Caki2 (cell line): Measurements from ENCODE around the gene CLDN4. TPM values are rescaled to one million over a fixed set of nuclear protein-coding genes. Genes with fewer than 3 reads are reported as not detected.
A peak's percentile ranks its signal among the peaks of the same experiment; 100 is the strongest.

Source experiments
- DNase-seq: peaks from one replicate; pipeline ENCODE4 v3.0.0-alpha.2; 2015; ENCODE audit warnings: low read depth
- in situ Hi-C: cut with HindIII; loops from 2 replicates; pipeline ENCODE4 v1.10.0; 2016; ENCODE audit warnings: low sequenced_read_pairs, low pct_unique_long_range_greater_than_20kb, mixed read lengths
- total RNA-seq: library from RNA; depleted of rRNA; stranded (reverse); fragments of >200 nt; shearing (Covaris generic); gene quantifications from 2 replicates; pipeline ENCODE4 v1.2.3, GENCODE V29; 2014; ENCODE audit warnings: low replicate concordance

Gene CLDN4
- total RNA-seq, 1 experiment from 2014 or later = 414 TPM

DNA sequence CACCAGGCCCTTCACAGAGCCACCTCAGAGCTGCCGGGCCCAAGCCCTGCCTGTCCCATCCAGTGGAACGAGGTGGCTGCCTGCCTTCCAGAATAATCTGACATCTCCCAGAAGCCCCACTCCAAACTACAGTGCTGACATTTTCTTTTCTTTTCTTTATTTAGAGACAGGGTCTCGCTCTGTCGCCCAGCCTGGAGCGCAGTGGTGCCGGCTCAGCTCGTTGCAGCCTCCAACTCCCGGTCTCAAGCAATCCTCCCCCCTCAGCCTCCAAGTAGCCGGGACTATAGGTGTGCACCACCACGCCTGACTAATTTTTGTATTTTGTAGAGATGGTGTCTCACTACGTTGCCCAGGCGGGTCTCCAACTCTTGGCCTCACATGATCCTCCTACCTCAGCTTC, 30.5 kb downstream of the CLDN4 start:
- DNase-seq = no peak
- in situ Hi-C loops = no loop called here

DNA sequence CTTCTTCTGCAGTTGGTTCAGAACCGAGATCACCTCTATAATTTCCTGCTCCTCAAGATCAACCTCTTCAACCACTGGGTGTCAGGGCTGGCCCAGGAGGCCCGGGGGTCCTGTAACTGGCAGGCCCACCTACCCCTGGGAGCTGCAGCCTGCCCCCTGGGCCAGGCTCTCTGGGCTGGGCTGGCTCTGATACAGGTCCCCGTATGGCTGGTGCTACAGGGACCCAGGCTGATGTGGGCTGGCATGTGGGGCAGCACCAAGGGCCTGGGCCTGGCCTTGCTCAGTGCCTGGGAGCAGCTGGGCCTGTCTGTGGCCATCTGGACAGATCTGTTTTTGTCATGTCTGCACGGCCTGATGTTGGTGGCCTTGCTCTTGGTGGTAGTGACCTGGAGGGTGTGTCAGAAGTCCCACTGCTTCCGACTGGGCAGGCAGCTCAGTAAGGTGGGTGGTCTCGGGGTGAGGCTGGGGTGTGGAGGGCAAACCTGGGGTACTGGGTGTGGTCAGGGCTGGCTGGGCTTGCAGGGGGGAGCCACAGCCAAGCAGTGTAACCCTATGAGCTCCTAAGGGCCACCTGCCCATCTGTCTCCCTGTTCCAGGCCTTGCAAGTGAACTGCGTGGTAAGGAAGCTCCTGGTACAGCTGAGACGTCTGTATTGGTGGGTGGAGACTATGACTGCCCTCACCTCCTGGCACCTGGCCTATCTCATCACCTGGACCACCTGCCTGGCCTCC, 34.4 kb downstream of the CLDN4 start:
- DNase-seq = no peak
- in situ Hi-C loops = no loop called here

DNA sequence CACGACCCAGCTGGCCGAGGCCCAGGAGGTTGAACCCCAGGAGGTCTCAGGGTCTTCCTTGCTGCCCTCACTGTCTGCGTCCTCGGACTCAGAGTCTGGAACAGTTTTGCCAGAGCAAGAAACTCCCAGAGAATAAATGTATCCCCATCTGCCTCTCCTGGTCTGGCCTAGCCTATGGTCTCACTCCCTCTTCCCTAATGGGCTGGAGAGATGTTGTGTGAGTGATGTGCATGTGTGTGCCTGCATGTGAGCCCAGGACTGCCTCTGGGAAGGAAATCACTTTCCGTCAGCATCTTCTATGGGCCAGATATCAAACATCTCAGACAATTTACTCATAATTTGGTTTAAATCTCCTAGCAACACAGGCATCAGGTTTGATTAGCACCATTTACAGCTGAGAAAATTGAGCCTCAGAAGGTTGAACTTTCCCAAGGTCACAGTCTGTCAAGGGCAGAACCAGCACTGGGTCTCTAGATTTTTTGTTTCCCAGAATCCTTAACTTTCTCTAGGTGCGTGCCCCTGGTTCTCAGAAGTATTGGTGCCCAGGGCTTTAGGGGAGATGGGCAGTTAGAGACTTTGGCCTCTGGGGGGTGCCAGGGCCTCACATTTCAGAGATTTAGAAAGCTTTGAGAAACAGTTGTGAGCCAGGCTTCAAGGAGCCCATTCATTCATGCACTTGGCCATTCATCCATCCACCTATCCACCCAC, 35.1 kb downstream of the CLDN4 start:
- no peak for DNase-seq
- in situ Hi-C loops = no loop called here

DNA sequence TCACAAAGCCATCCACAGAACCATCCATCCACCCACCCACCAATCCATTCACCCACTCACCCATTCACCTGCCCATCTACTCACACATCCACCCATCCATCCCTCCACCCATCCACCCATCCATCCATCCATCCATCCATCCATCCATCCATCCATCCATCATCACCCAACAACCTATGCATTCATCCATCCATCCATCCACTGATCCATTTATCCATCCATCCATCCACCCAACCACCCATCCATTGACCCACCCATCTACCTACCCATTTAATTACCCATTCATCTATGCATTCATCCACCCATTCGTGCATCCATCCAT, 35.6 kb downstream of the CLDN4 start:
- no peak for DNase-seq
- in situ Hi-C loops = no loop called here

DNA sequence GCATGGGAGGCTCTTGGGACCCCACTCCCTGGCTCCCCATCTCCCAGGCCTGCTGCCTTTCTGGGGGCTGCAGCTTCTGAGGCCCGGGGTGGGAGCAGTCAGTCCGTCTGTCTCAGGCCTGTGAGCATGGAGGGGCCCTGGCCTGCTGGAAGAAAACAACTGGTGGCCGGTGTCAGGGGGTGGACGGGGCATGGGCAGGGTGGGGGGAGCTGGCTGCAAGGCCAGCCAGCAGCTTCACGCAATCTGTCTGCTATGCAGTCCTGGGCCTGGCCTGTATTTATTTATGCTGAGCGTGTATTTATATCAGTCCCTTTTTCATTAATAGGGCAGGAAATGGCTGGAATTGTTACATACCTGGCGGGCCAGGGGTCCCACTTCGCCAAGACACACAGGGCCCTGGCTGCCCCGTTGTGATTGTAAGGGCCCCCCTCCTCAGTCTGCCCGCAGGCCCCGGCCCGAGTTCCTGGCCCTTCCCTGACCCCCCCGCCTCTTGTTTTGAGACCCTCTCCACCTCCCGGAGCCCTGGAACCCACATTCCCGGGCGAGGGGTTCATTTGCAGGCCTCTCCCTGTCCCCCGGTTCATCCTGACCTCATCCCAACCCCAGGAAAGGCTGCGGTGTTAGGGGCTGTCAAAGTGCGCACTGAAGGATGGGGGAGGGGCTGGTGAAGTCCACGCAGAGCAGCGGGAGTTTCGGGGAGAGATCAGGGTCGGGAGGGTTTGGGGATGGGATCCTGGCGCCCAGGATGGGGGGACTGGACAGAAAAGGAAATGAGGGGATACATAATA, 38.4 kb downstream of the CLDN4 start:
- in situ Hi-C loops = no loop called here
- no peak for DNase-seq

DNA sequence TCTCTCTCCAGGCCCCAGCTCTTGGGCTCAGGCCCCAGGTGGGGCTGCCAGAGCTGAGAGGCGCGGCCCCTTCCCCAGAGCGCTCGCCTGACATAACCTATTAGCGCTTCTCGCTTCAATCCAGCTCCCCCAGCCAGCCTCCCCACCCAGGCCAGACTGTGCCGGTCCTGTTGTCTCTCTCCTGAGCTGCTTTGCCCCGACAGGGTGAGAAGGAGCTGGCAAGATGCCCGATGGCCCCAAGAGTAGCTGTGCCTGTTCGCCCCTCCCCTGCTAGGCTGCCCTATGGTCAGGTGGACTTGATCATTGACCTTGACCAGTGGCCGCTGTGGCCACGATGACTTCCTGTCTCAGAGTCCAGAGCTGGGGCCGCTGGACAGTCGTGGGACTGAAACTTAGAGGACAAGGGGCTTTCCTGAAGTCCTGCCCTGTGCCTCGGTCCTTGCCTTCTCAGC, 39.3 kb downstream of the CLDN4 start:
- no peak for DNase-seq
- in situ Hi-C loops = no loop called here

DNA sequence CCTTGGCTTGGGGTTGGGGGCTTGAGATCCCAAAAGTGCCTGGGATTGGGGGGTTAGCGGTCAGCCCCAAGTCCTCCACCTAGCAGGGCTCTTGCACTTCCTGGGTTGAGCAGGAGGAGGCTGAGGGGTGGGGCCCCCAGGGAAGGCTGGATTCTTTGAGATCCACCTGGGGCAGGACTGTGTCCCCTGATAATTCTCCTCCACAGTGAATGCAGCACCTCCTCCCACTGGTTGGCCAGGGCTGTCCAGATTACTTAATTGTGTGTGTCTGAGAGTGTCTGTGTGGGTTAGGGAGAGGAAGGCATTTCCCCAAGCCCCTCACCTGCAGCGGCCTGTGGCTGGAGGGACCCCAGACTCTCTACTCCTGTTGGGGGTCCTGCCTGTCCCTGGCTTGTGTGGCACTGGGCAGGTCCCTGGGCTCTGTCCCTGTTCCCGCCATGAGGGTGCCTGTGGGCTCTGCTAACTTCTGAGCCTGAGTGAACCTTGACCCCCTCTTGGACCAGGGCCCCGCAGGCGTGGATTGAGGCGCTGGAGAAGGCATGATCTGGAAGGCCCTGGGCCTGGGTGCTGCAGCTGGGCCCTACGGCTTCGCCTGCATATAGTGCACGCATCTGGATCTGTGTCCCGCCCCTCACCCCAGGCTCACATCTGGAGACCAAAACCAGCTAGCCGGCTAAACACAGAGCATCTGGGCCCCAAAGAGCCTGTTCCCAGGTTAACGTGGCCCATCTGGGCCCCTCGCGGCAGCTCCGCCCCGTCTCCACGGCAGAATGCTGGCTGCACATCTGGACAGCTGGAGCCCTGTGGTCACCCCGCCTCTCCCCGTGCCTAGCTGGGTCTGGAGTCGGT, 40.6 kb downstream of the CLDN4 start:
- in situ Hi-C loops = no loop called here
- no peak for DNase-seq

DNA sequence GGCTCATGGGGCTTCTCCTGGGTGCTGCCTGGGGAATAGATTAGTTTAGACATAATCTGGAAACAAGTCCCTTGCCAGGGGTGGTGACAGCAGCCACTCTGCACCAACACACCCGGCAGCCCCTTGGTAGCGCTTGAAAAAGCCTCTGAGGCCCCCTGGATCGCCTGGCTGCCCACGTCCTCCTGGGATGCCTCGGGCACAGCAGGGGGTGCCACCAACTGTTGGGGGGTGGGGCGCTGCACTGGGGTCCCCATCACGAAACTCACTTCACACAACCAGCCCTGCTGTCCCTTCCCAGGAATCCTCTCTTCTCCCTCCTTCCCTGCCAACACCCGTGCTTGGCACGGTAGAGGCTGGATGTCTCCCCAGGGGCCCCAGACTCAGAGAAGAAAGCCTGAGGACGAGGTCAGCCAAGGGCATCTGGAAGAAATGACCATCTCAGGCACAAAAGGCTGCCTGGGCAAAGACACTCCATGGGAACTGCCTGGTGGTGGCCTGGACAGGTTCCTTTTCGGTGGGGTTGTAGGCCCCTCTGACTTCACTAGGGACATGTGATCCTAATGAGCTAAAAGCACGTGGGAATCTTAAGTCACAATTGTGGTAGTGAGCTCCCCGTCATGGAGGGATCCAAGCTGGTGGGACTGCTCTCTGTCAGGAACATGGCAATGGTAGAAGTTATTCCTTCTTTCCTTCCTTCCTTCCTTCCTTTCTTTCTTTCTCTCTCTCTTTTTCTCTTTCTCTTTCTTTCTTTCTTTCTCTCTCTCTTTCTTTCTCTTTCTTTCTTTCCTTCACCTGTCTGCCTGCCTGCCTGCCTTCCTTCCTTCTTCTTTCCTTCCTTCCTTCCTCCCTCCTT, 41.5 kb downstream of the CLDN4 start:
- DNase-seq = no peak
- in situ Hi-C loops = no loop called here

DNA sequence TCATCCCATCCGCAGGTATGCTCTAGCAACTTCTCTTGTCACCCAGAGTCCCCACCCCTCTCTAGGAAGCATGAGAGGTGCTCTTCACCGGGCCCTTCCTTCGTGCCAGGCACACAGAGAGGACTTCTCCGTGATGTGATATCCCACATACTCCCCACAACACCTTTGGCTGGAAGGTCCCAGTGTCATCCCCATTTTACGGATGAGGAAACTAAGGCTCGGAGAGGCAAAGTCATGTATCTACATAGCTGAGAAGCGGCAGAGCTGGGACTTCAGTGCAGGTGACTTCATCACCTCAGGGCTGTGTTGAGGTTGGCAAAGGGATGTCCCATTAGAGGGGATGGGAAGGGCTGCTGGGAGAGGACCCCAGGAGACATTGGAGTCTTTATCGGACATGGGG, 45.6 kb downstream of the CLDN4 start:
- DNase-seq = no peak
- in situ Hi-C loops = no loop called here

DNA sequence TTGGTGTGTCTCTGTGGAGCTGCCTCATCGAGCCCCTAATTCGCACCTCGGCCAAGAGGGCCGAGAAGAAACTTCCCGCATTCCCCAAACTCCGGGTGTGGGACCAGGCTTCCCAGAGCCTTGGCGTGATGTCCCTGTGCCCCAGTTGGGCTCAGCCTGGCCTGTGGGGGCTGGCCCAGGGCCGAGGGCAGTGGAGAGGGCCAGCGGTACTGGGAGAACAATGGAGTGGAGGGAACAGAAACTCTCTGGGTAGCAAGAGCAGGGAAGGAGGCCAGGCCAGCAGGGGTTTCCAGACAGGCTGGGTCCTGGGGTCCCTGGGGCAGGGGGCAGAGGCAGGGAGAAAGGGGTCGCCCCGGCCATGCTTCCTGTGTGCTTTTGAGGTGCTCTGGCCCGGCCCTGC, 46.2 kb downstream of the CLDN4 start:
- in situ Hi-C loops = no loop called here
- no peak for DNase-seq

DNA sequence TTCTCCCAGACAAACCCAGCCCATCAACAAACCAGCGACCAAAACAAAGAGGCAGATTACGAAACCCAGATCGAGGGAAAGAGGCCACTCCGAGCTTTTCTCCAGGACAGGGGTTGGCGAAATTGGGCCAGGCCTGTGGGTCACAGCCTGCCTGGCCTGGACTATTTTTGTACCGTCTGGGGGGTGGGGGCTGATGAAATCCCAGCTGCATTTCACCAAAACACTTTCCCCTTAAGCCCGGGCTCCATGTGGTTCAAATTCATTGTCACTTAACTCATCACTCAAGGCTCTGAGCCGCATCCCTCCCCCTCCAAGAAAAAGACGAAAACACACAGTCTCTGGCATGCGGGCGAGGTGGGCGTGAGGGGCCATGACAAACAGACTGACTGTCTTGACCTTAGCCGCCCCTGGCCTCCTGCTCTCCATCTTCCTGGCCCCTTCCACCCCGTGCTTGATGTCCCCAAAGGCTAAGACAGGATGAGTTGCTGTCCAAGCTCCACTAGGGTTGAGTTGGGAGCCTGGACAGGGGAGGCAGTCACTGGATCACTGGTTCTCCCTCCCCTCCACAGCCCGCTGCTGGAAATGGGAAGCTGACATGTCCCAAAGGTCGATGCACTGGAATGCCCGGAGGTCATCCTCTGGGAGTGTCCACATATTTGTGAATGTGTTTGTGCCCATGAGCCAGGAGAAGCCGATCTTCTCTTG, 49.3 kb downstream of the CLDN4 start:
- in situ Hi-C loops = no loop called here
- DNase-seq = peak; percentile 43

DNA sequence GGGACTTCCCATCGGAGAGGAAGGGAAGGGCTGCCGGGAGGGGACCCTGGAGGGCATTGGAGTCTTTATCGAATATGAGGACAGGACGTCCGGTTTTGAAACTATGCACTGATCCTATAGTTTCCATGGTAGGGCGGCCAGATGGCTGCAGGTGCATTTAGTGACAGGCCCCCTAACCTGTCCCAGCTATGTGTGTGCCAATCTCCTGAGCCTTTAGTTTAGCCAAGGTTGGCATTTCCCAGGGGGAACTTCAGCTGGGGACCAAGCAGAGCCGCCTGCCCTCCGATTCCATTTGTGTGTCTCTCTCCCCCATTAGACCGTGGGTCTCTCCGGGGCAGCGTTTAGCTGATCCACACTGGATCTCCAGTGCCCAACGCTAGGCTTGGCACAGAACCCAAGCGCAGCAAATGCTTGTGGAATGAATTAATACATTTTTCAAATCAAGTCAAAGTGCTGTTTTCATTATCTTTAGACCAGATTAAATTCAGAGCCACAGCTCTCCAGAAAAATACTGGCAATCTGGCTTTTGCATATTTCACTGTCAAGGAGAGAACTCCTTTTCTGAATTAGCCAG, 50.0 kb downstream of the CLDN4 start:
- in situ Hi-C loops = no loop called here

DNA sequence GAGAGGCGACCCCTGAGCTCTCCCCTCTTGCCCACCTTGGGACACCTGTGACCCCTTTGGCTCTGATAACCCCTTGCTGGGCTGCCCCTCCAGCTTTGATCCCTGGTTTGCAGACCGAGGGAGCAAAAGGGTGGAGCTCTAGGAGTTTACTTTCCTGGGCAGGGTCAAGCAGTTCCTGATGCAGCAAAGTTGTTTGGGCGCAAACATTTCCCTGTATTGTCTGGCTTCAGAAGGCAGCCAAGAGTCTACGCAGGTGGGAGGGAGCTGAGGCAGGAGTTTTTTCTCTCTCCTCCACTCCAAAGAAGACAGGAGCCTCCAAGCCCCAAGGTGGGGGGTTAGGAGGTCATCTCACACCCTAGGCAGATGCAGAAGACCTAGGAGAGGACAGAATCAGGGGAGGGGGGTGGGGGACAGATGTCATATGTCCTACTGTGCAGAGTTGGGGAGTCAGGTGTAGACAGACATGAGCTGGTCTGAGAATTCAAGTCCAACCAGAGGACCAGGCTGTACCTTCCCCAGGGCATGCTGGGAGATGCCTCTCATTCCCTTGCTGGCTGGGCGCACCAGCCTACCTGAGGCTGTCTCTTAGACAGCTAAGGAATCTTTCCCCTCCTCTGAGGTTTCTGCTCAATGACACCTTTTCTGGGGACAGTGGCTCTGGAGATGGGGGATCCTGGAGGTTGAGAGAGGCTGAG, 50.7 kb downstream of the CLDN4 start:
- in situ Hi-C loops = no loop called here
- no peak for DNase-seq

More for the DNA sequence above, 50.0 kb downstream of the CLDN4 start:
- DNase-seq = no peak

DNA sequence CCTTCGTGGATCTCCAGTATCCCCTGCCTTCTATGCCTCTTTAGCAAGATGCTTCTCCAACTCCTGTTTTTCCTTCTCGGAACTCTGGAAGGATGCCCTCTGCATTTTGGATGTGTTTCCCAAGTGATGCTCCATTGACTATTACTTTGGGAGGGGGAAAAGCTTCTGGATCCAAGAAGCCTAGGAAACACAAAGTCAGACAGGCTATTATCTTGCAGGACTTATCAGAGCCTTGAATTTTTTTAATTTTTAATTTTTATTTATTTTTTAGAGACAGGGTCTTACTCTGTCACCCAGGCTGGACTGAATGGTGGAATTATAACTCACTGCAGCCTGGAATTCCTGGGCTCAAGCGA, 51.2 kb downstream of the CLDN4 start:
- in situ Hi-C loops = no loop called here
- no peak for DNase-seq
